HEK293 (cell line): ENCODE measurements around the gene BZW2.

Experiments used
- HOXC10 ChIP-seq: sonication (generic); formaldehyde crosslinking; IDR thresholded peaks from 2 replicates; pipeline ENCODE4 v1.8.1; 2023; ENCODE audit warnings: mild to moderate bottlenecking, missing genetic modification reagents
- YY1 ChIP-seq: fragments of 450-650 bp; formaldehyde crosslinking; IDR thresholded peaks from 2 replicates; pipeline ENCODE4 v1.5.1; 2018; ENCODE audit warnings: missing biosample characterization, missing genetic modification characterization
- ZNF133 ChIP-seq: fragments of 450-650 bp; formaldehyde crosslinking; IDR thresholded peaks from 2 replicates; pipeline ENCODE4 v1.5.1; 2016; ENCODE audit warnings: missing biosample characterization, missing genetic modification characterization
- ZNF184 ChIP-seq: fragments of 450-650 bp; IDR thresholded peaks from 2 replicates; pipeline ENCODE4 v1.5.1; 2018; ENCODE audit warnings: missing biosample characterization, mild to moderate bottlenecking, missing genetic modification characterization
- ZNF274 ChIP-seq, 2 experiments: fragments of 200-500 bp in 1 of 2; fragments of 450-650 bp in 1 of 2; sonication (Bioruptor generic) in 1 of 2; formaldehyde crosslinking in 1 of 2; IDR thresholded peaks; 2 replicates each; pipeline versions ENCODE4 v1.5.1 to v1.6.1; 2014 to 2016; ENCODE audit warnings: borderline replicate concordance in 1 of 2, inconsistent platforms in 1 of 2, low read length in 1 of 2, missing biosample characterization in 1 of 2, missing genetic modification characterization in 1 of 2
- ZNF354C ChIP-seq: fragments of 450-650 bp; formaldehyde crosslinking; IDR thresholded peaks from 2 replicates; pipeline ENCODE4 v1.5.1; 2016; ENCODE audit warnings: missing biosample characterization, missing genetic modification characterization, low read depth, borderline replicate concordance
- ZNF585B ChIP-seq: fragments of 450-650 bp; formaldehyde crosslinking; IDR thresholded peaks from 2 replicates; pipeline ENCODE4 v1.5.1; 2016; ENCODE audit warnings: missing biosample characterization, missing genetic modification characterization
- ZNF660 ChIP-seq: fragments of 450-650 bp; IDR thresholded peaks from 2 replicates; pipeline ENCODE4 v1.5.1; 2018; ENCODE audit warnings: missing biosample characterization, mild to moderate bottlenecking, missing genetic modification characterization
- ZNF768 ChIP-seq: fragments of 450-650 bp; formaldehyde crosslinking; IDR thresholded peaks from 2 replicates; pipeline ENCODE4 v1.5.1; 2018; ENCODE audit warnings: missing biosample characterization, mild to moderate bottlenecking, missing genetic modification characterization
- TF ChIP-seq, protein P1 (sequence below): fragments of 450-650 bp; formaldehyde crosslinking; IDR thresholded peaks from 2 replicates; pipeline ENCODE4 v1.5.1; 2016; ENCODE audit warnings: missing biosample characterization, missing genetic modification characterization
- TF ChIP-seq, protein P2 (sequence below): fragments of 450-650 bp; formaldehyde crosslinking; IDR thresholded peaks from 2 replicates; pipeline ENCODE4 v1.5.1; 2016; ENCODE audit warnings: missing biosample characterization, missing genetic modification characterization
- TF ChIP-seq, protein P3 (sequence below): fragments of 450-650 bp; formaldehyde crosslinking; IDR thresholded peaks from 2 replicates; pipeline ENCODE4 v1.5.1; 2016; ENCODE audit warnings: missing biosample characterization, missing genetic modification characterization, low read depth
- TF ChIP-seq, protein P4 (sequence below): fragments of 450-650 bp; formaldehyde crosslinking; IDR thresholded peaks from 2 replicates; pipeline ENCODE4 v1.5.1; 2017; ENCODE audit warnings: missing biosample characterization, missing genetic modification characterization
- TF ChIP-seq, protein P5 (sequence below): fragments of 450-650 bp; formaldehyde crosslinking; IDR thresholded peaks from 2 replicates; pipeline ENCODE4 v1.5.1; 2017; ENCODE audit warnings: missing biosample characterization, missing genetic modification characterization

DNA sequence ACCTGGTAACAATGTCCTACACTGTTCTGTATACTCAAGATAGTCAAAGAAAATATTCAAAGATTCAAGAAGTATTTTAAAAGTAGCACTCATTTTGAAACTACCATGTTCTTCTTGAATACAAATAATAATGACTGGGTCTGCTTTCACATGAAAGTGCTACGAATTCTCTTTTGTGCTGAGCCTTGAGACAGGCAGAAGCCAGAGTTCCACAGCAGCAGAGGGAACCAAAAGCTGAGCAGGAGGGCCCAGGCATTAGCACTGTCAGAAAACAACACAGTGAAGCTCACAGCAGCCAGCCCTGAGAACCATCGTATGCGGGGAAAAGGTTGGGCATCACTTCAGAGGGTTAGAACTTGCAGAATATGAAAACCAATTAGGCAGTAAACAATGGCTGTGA lies 39.3 kb upstream of the BZW2 start:
- TF ChIP-seq, protein P1, sequence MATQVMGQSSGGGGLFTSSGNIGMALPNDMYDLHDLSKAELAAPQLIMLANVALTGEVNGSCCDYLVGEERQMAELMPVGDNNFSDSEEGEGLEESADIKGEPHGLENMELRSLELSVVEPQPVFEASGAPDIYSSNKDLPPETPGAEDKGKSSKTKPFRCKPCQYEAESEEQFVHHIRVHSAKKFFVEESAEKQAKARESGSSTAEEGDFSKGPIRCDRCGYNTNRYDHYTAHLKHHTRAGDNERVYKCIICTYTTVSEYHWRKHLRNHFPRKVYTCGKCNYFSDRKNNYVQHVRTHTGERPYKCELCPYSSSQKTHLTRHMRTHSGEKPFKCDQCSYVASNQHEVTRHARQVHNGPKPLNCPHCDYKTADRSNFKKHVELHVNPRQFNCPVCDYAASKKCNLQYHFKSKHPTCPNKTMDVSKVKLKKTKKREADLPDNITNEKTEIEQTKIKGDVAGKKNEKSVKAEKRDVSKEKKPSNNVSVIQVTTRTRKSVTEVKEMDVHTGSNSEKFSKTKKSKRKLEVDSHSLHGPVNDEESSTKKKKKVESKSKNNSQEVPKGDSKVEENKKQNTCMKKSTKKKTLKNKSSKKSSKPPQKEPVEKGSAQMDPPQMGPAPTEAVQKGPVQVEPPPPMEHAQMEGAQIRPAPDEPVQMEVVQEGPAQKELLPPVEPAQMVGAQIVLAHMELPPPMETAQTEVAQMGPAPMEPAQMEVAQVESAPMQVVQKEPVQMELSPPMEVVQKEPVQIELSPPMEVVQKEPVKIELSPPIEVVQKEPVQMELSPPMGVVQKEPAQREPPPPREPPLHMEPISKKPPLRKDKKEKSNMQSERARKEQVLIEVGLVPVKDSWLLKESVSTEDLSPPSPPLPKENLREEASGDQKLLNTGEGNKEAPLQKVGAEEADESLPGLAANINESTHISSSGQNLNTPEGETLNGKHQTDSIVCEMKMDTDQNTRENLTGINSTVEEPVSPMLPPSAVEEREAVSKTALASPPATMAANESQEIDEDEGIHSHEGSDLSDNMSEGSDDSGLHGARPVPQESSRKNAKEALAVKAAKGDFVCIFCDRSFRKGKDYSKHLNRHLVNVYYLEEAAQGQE (tag by site-specific recombination) = no peak
- TF ChIP-seq, protein P2, sequence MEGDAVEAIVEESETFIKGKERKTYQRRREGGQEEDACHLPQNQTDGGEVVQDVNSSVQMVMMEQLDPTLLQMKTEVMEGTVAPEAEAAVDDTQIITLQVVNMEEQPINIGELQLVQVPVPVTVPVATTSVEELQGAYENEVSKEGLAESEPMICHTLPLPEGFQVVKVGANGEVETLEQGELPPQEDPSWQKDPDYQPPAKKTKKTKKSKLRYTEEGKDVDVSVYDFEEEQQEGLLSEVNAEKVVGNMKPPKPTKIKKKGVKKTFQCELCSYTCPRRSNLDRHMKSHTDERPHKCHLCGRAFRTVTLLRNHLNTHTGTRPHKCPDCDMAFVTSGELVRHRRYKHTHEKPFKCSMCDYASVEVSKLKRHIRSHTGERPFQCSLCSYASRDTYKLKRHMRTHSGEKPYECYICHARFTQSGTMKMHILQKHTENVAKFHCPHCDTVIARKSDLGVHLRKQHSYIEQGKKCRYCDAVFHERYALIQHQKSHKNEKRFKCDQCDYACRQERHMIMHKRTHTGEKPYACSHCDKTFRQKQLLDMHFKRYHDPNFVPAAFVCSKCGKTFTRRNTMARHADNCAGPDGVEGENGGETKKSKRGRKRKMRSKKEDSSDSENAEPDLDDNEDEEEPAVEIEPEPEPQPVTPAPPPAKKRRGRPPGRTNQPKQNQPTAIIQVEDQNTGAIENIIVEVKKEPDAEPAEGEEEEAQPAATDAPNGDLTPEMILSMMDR (tag by site-specific recombination) = no peak
- TF ChIP-seq ZNF133 = no peak
- no peak for TF ChIP-seq ZNF660
- TF ChIP-seq, protein P3, sequence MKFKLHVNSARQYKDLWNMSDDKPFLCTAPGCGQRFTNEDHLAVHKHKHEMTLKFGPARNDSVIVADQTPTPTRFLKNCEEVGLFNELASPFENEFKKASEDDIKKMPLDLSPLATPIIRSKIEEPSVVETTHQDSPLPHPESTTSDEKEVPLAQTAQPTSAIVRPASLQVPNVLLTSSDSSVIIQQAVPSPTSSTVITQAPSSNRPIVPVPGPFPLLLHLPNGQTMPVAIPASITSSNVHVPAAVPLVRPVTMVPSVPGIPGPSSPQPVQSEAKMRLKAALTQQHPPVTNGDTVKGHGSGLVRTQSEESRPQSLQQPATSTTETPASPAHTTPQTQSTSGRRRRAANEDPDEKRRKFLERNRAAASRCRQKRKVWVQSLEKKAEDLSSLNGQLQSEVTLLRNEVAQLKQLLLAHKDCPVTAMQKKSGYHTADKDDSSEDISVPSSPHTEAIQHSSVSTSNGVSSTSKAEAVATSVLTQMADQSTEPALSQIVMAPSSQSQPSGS = no peak
- TF ChIP-seq ZNF184 = no peak
- TF ChIP-seq, protein P4, sequence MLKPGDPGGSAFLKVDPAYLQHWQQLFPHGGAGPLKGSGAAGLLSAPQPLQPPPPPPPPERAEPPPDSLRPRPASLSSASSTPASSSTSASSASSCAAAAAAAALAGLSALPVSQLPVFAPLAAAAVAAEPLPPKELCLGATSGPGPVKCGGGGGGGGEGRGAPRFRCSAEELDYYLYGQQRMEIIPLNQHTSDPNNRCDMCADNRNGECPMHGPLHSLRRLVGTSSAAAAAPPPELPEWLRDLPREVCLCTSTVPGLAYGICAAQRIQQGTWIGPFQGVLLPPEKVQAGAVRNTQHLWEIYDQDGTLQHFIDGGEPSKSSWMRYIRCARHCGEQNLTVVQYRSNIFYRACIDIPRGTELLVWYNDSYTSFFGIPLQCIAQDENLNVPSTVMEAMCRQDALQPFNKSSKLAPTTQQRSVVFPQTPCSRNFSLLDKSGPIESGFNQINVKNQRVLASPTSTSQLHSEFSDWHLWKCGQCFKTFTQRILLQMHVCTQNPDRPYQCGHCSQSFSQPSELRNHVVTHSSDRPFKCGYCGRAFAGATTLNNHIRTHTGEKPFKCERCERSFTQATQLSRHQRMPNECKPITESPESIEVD (tag by site-specific recombination) = no peak
- no peak for TF ChIP-seq ZNF274 (IDR thresholded peaks at IDR 0.05; ENCODE audit: low read length)
- no peak for TF ChIP-seq ZNF274 (tag by site-specific recombination; IDR thresholded peaks at IDR 0.05; ENCODE audit: borderline replicate concordance)
- no peak for TF ChIP-seq ZNF354C (tag by site-specific recombination)
- no peak for TF ChIP-seq ZNF768 (tag by site-specific recombination)
- TF ChIP-seq, protein P5, sequence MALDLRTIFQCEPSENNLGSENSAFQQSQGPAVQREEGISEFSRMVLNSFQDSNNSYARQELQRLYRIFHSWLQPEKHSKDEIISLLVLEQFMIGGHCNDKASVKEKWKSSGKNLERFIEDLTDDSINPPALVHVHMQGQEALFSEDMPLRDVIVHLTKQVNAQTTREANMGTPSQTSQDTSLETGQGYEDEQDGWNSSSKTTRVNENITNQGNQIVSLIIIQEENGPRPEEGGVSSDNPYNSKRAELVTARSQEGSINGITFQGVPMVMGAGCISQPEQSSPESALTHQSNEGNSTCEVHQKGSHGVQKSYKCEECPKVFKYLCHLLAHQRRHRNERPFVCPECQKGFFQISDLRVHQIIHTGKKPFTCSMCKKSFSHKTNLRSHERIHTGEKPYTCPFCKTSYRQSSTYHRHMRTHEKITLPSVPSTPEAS (tag by site-specific recombination) = no peak
- no peak for TF ChIP-seq YY1 (tag by site-specific recombination)
- TF ChIP-seq ZNF585B = no peak
- no peak for TF ChIP-seq HOXC10 (CRISPR knock-in tag)
